Duodenal mucosa (tissue), 2 donors: ENCODE data around the gene TPM4.

Experiments
- H3K27ac ChIP-seq: one replicate; pipeline ENCODE4 v1.7.0; 2013; ENCODE audit warnings: low read depth, low read length
- H3K27me3 ChIP-seq, 2 donors: one replicate each; pipeline ENCODE4 v1.7.0; 2013; ENCODE audit warnings: low read length in 2 of 2, control low read depth in 1 of 2; ENCODE audit not compliant: insufficient read depth in 2 of 2, control insufficient read depth in 1 of 2
- H3K36me3 ChIP-seq, 2 donors: one replicate each; pipeline ENCODE4 v1.7.0; 2013; ENCODE audit warnings: low read length in 2 of 2, control low read depth in 1 of 2; ENCODE audit not compliant: insufficient read depth in 2 of 2, control insufficient read depth in 1 of 2
- H3K4me1 ChIP-seq, 2 donors: one replicate each; pipeline ENCODE4 v1.7.0; 2013; ENCODE audit warnings: low read length in 2 of 2, control low read depth in 1 of 2; ENCODE audit not compliant: insufficient read depth in 2 of 2, control insufficient read depth in 1 of 2
- H3K4me3 ChIP-seq, 2 donors: one replicate each; pipeline ENCODE4 v1.7.0; 2013; ENCODE audit warnings: low read length in 2 of 2, low read depth in 1 of 2
- H3K9ac ChIP-seq, 2 donors: one replicate each; pipeline ENCODE4 v1.7.0; 2013; ENCODE audit warnings: low read length in 2 of 2, low read depth in 1 of 2
- H3K9me3 ChIP-seq, 2 donors: one replicate each; pipeline ENCODE4 v1.7.0; 2013; ENCODE audit warnings: low read length in 2 of 2, control low read depth in 1 of 2; ENCODE audit not compliant: control insufficient read depth in 1 of 2

TPM4 gene

GRCh38 chr19:16136185-16136999, 60.1 kb downstream of the TPM4 start:
- no peaks in the 10 kb centered on the region for H3K9me3 ChIP-seq
- H3K27ac ChIP-seq, result no peak overlapping the region
- no peak overlapping the region for H3K9ac ChIP-seq
- H3K4me3 ChIP-seq, result no peak overlapping the region
- peaks cover 22 to 33% of the 10 kb centered on the region in 2 donors for H3K36me3 ChIP-seq
- H3K27me3 ChIP-seq, result no peaks in the 10 kb centered on the region
- peaks cover 6 to 19% of the 10 kb centered on the region in 2 donors for H3K4me1 ChIP-seq

GRCh38 chr19:16139752-16140151, 63.5 kb downstream of the TPM4 start:
- Histone ChIP-seq H3K9ac (no peak overlapping the region), H3K27me3 (no peaks in the 10 kb centered on the region), H3K4me3 (no peak overlapping the region), H3K4me1 (peaks cover 9 to 13% of the 10 kb centered on the region in 2 donors), H3K36me3 (no peaks in the 10 kb centered on the region), H3K27ac (no peak overlapping the region), H3K9me3 (no peaks in the 10 kb centered on the region)

- H3K9me3 ChIP-seq, result no peaks in the 10 kb centered on the region
- H3K4me3 ChIP-seq, result no peak overlapping the region
- no peaks in the 10 kb centered on the region for H3K27me3 ChIP-seq
- peaks cover 9 to 12% of the 10 kb centered on the region in 2 donors for H3K4me1 ChIP-seq
- H3K9ac ChIP-seq, result no peak overlapping the region
- H3K36me3 ChIP-seq, result peaks cover 0 to 2% of the 10 kb centered on the region in 2 donors
- H3K27ac ChIP-seq, result no peak overlapping the region
Observed at GRCh38 chr19:16141043-16141442, 64.7 kb downstream of the TPM4 start.

GRCh38 chr19:16142032-16142580, 65.8 kb downstream of the TPM4 start:
- H3K27me3 ChIP-seq, result no peaks in the 10 kb centered on the region
- no peak overlapping the region for H3K27ac ChIP-seq
- H3K9ac ChIP-seq, result no peak overlapping the region
- H3K36me3 ChIP-seq, result peaks cover 0 to 4% of the 10 kb centered on the region in 2 donors
- H3K4me3 ChIP-seq, result no peak overlapping the region
- H3K9me3 ChIP-seq, result no peaks in the 10 kb centered on the region
- H3K4me1 ChIP-seq, result peaks cover 8 to 9% of the 10 kb centered on the region in 2 donors

GRCh38 chr19:16143399-16144215, 67.3 kb downstream of the TPM4 start, which contains the start of gene HSH2D:
TSS of gene HSH2D (plus strand) at chr19:16143685. CDS start at chr19:16148751, 5,066 bp downstream.
- peak within 1 kb of the TSS; percentile 72 for H3K27ac ChIP-seq

GRCh38 chr19:16144216-16144581, 67.9 kb downstream of the TPM4 start:
- no peaks in the 10 kb centered on the region for H3K27me3 ChIP-seq
- H3K9me3 ChIP-seq, result no peaks in the 10 kb centered on the region
- H3K4me1 ChIP-seq, result peaks cover 9 to 14% of the 10 kb centered on the region in 2 donors
- peak overlapping the region; percentile 72 for H3K27ac ChIP-seq
- peak overlapping the region; percentile 61 to 98 for H3K9ac ChIP-seq
- peak overlapping the region; percentile 71 to 81 for H3K4me3 ChIP-seq
- peaks cover 4 to 13% of the 10 kb centered on the region in 2 donors for H3K36me3 ChIP-seq

More at GRCh38 chr19:16143399-16144215, 67.3 kb downstream of the TPM4 start, which contains the start of gene HSH2D:
- Histone ChIP-seq H3K4me1 (peaks cover 9 to 10% of the 10 kb centered on the region in 2 donors), H3K9ac (peak within 1 kb of the TSS; percentile 61 to 98), H3K4me3 (peak within 1 kb of the TSS; percentile 71 to 81), H3K9me3 (no peaks in the 10 kb centered on the region), H3K36me3 (peaks cover 1 to 7% of the 10 kb centered on the region in 2 donors), H3K27me3 (no peaks in the 10 kb centered on the region)

- peak overlapping the region in 1 of 2 donors; percentile 23 for H3K4me3 ChIP-seq
- no peaks in the 10 kb centered on the region for H3K9me3 ChIP-seq
- peaks cover 3 to 9% of the 10 kb centered on the region in 2 donors for H3K4me1 ChIP-seq
- H3K9ac ChIP-seq, result no peak overlapping the region
- H3K27me3 ChIP-seq, result no peaks in the 10 kb centered on the region
- H3K27ac ChIP-seq, result no peak overlapping the region
- peaks cover 4 to 14% of the 10 kb centered on the region in 2 donors for H3K36me3 ChIP-seq
Observed at GRCh38 chr19:16146112-16146511, 69.8 kb downstream of the TPM4 start.

- H3K9ac ChIP-seq, result no peak overlapping the region
- H3K4me3 ChIP-seq, result no peak overlapping the region
- H3K27me3 ChIP-seq, result no peaks in the 10 kb centered on the region
- H3K9me3 ChIP-seq, result no peaks in the 10 kb centered on the region
- peaks cover 15 to 26% of the 10 kb centered on the region in 2 donors for H3K36me3 ChIP-seq
- H3K27ac ChIP-seq, result no peak overlapping the region
- peaks cover 0 to 6% of the 10 kb centered on the region in 2 donors for H3K4me1 ChIP-seq
Observed at GRCh38 chr19:16148443-16149229, 72.3 kb downstream of the TPM4 start.
